Activated B cell treated with CpG ODN at 0.5 μM for 24 hours (primary cell): ENCODE data around the gene TAF6L. TPM values are rescaled to one million over a fixed set of nuclear protein-coding genes. Genes with fewer than 3 reads are reported as not detected.

Source experiments
- ATAC-seq: fragments of 200-7000 bp; cut with Tn5 transposase; one replicate; pipeline ENCODE4 v1.10.0; 2021; ENCODE audit warnings: low read depth, mild to moderate bottlenecking, moderate library complexity
- CTCF ChIA-PET: fragments of 350-600 bp; sonication (Branson Sonifier 250); formaldehyde crosslinking; loops from one replicate; lab custom pipeline; 2021; ENCODE audit warnings: antibody characterized with exemption; lab: Charles Lee
- POLR2A ChIA-PET: fragments of 350-600 bp; sonication (Branson Sonifier 250); formaldehyde crosslinking; loops from one replicate; lab custom pipeline; 2021; ENCODE audit warnings: antibody characterized with exemption; lab: Charles Lee
- DNase-seq: peaks from one replicate; pipeline ENCODE4 v3.0.0; 2022
- H3K27ac Mint-ChIP-seq: one replicate; pipeline ENCODE4 v1.8.0; 2020; ENCODE audit warnings: mixed read lengths
- H3K27me3 Mint-ChIP-seq: one replicate; pipeline ENCODE4 v1.8.0; 2021; ENCODE audit warnings: mixed read lengths
- H3K36me3 Mint-ChIP-seq: one replicate; pipeline ENCODE4 v1.8.0; 2021; ENCODE audit warnings: low read depth, mixed read lengths
- H3K4me1 Mint-ChIP-seq: one replicate; pipeline ENCODE4 v1.8.0; 2021; ENCODE audit warnings: mixed read lengths
- H3K4me3 Mint-ChIP-seq: one replicate; pipeline ENCODE4 v1.8.0; 2020; ENCODE audit warnings: mild to moderate bottlenecking, mixed read lengths
- H3K9me3 Mint-ChIP-seq: one replicate; pipeline ENCODE4 v1.8.0; 2020; ENCODE audit warnings: mixed read lengths
- CTCF ChIP-seq: fragments of 200-600 bp; IDR thresholded peaks from one replicate; pipeline ENCODE4 v1.8.0; 2022; ENCODE audit warnings: antibody characterized with exemption, mild to moderate bottlenecking
- intact Hi-C: fragments of 100-400 bp; cut with micrococcal nuclease; formaldehyde crosslinking; loops from one replicate; pipeline ENCODE4 v1.15.1; 2024
- total RNA-seq: library from RNA; stranded (reverse); gene quantifications from 2 replicates; pipeline ENCODE4 v1.2.3, GENCODE V29; 2022

The TAF6L gene
- total RNA-seq, 1 donor from 2014 or later, result 38.6 TPM

GRCh38 chr11:62830904-62831519 is 59.8 kb downstream of the TAF6L start:
- ChIA-PET POLR2A (interaction anchor here (0.6 to 5.0 kb wide), 45 partner anchors 9 to 288 kb away, joined by 3 to 262 read pairs (median 8); partner anchors contain the start of genes B3GAT3, BSCL2, C11orf98 and CSKMT), CTCF (interaction anchor here (2.0 kb wide), 1 partner anchor 44 kb away, joined by 11 read pairs; the partner anchor contains the start of gene TMEM179B)
- no peak for TF ChIP-seq CTCF
- Mint-ChIP-seq H3K4me3 (peak overlapping the region; percentile 100), H3K36me3 (peaks cover 67% of the 10 kb centered on the region), H3K27me3 (no peaks in the 10 kb centered on the region), H3K4me1 (peaks cover 43% of the 10 kb centered on the region), H3K27ac (peak overlapping the region; percentile 100), H3K9me3 (no peaks in the 10 kb centered on the region)
- intact Hi-C loops, result loop anchor here (1.0 to 5.0 kb wide), 6 partner anchors 8 to 259 kb away; partner anchors contain the start of genes EEF1G, NXF1, POLR2G and TMEM179B
- DNase-seq (no peak), ATAC-seq (no peak)

- Mint-ChIP-seq H3K4me3 (peak within 1 kb of the TSS; percentile 100), H3K9me3 (no peaks in the 10 kb centered on the region), H3K4me1 (peaks cover 47% of the 10 kb centered on the region), H3K36me3 (peaks cover 68% of the 10 kb centered on the region), H3K27me3 (no peaks in the 10 kb centered on the region), H3K27ac (peak within 1 kb of the TSS; percentile 100)
- no peak for TF ChIP-seq CTCF
- ATAC-seq (peak; percentile 91), DNase-seq (peak; percentile 98)
- intact Hi-C loops, result loop anchor here (1.0 to 5.0 kb wide), 8 partner anchors 8 to 259 kb away; partner anchors contain the start of genes EEF1G, NXF1, POLR2G and TMEM179B
- CTCF ChIA-PET, result interaction anchor here (0.7 to 2.0 kb wide), 3 partner anchors 10 to 45 kb away, joined by 3 to 11 read pairs (median 6); partner anchors contain the start of gene TMEM179B
- POLR2A ChIA-PET, result interaction anchor here (0.5 to 3.4 kb wide), 52 partner anchors 9 to 1486 kb away, joined by 3 to 262 read pairs (median 5); partner anchors contain the start of genes B3GAT3, BSCL2, C11orf98 and CSKMT
Measured at GRCh38 chr11:62831520-62832335, 60.5 kb downstream of the TAF6L start, which contains the start of gene STX5. STX5 (minus strand) TSS chr11:62832051; CDS start chr11:62831243, 808 bp downstream.

- TF ChIP-seq CTCF, result no peak
- ATAC-seq (peak; percentile 1), DNase-seq (no peak)
- Mint-ChIP-seq H3K4me1 (peaks cover 50% of the 10 kb centered on the region), H3K27me3 (no peaks in the 10 kb centered on the region), H3K27ac (peak within 1 kb of the TSS; percentile 100), H3K4me3 (peak within 1 kb of the TSS; percentile 100), H3K36me3 (peaks cover 63% of the 10 kb centered on the region), H3K9me3 (no peaks in the 10 kb centered on the region)
- intact Hi-C loops, result loop anchor here (1.0 to 5.0 kb wide), 3 partner anchors 24 to 260 kb away; partner anchors contain the start of gene EEF1G
- POLR2A ChIA-PET, result interaction anchor here (0.5 to 3.4 kb wide), 42 partner anchors 9 to 1485 kb away, joined by 3 to 262 read pairs (median 8); partner anchors contain the start of genes BSCL2, C11orf98, CSKMT and FTH1
- CTCF ChIA-PET, result interaction anchor here (0.8 to 2.0 kb wide), 2 partner anchors 25 to 46 kb away, joined by 3 to 11 read pairs; partner anchors contain the start of gene TMEM179B
Measured at GRCh38 chr11:62832336-62833234, 61.4 kb downstream of the TAF6L start, which contains the start of gene TEX54. TEX54 (minus strand) TSS chr11:62832841.

- Mint-ChIP-seq H3K4me3 (no peak overlapping the region), H3K9me3 (no peaks in the 10 kb centered on the region), H3K36me3 (peaks cover 66% of the 10 kb centered on the region), H3K27ac (no peak overlapping the region), H3K27me3 (no peaks in the 10 kb centered on the region), H3K4me1 (peaks cover 57% of the 10 kb centered on the region)
- CTCF ChIA-PET, result no interaction called here
- intact Hi-C loops, result no loop called here
- DNase-seq (no peak), ATAC-seq (no peak)
- POLR2A ChIA-PET, result interaction anchor here (0.5 to 1.0 kb wide), 3 partner anchors 12 to 1476 kb away, joined by 3 to 4 read pairs (median 3); no protein-coding TSS in a partner anchor
- no peak for TF ChIP-seq CTCF
Measured at GRCh38 chr11:62835336-62835735, 64.1 kb downstream of the TAF6L start.

Other genes with a start within 250 kb of the TAF6L start
- 246 and 248 TPM in 2 replicates for gene AHNAK, start 224.6 kb upstream of the TAF6L start, total RNA-seq
- gene EEF1G, start 197.5 kb upstream of the TAF6L start, total RNA-seq, result 2,373 and 2,524 TPM in 2 replicates
- gene TUT1, start 179.9 kb upstream of the TAF6L start, total RNA-seq, result 27.8 and 30.9 TPM in 2 replicates
- gene MTA2, start 169.5 kb upstream of the TAF6L start, total RNA-seq, result 170 and 175 TPM in 2 replicates
- gene EML3, start 158.6 kb upstream of the TAF6L start, total RNA-seq, result 115 and 128 TPM in 2 replicates
- 0.89 and 2.6 TPM in 2 replicates for gene ROM1, start 158.1 kb upstream of the TAF6L start, total RNA-seq
- 48.8 and 56.6 TPM in 2 replicates for gene B3GAT3, start 149.4 kb upstream of the TAF6L start, total RNA-seq
- 187 and 189 TPM in 2 replicates for gene GANAB, start 124.8 kb upstream of the TAF6L start, total RNA-seq
- 24.9 and 27.6 TPM in 2 replicates for gene INTS5, start 118.1 kb upstream of the TAF6L start, total RNA-seq
- gene C11orf98, start 106.2 kb upstream of the TAF6L start, total RNA-seq, result 107 and 120 TPM in 2 replicates
- gene CSKMT, start 106.1 kb upstream of the TAF6L start, total RNA-seq, result 50.5 and 52.1 TPM in 2 replicates
- 8.3 and 9.4 TPM in 2 replicates for gene UQCC3, start 99.7 kb upstream of the TAF6L start, total RNA-seq
- gene LBHD1, start 99.1 kb upstream of the TAF6L start, total RNA-seq, result 19.1 and 24.9 TPM in 2 replicates
- 204 and 205 TPM in 2 replicates for gene UBXN1, start 92.3 kb upstream of the TAF6L start, total RNA-seq
- gene LRRN4CL, start 81.9 kb upstream of the TAF6L start, total RNA-seq, result 0.13 and 0.17 TPM in 2 replicates
- 18.6 and 27.8 TPM in 2 replicates for gene BSCL2, start 64.0 kb upstream of the TAF6L start, total RNA-seq
- 1.8 and 2.7 TPM in 2 replicates for gene GNG3, start 63.7 kb upstream of the TAF6L start, total RNA-seq
- 58.2 and 63.9 TPM in 2 replicates for gene HNRNPUL2, start 43.9 kb upstream of the TAF6L start, total RNA-seq
- 35.5 and 44.0 TPM in 2 replicates for gene TTC9C, start 42.9 kb upstream of the TAF6L start, total RNA-seq
- gene ZBTB3, start 17.2 kb upstream of the TAF6L start, total RNA-seq, result 17.6 and 19.9 TPM in 2 replicates
- 109 and 116 TPM in 2 replicates for gene POLR2G, start 9.8 kb upstream of the TAF6L start, total RNA-seq
- gene TMEM179B, start 16.0 kb downstream of the TAF6L start, total RNA-seq, result 34.9 and 47.7 TPM in 2 replicates
- 13.0 and 15.0 TPM in 2 replicates for gene TMEM223, start 20.6 kb downstream of the TAF6L start, total RNA-seq
- 89.1 and 91.6 TPM in 2 replicates for gene NXF1, start 34.0 kb downstream of the TAF6L start, total RNA-seq
- 58.4 and 71.5 TPM in 2 replicates for gene STX5, start 60.7 kb downstream of the TAF6L start, total RNA-seq
- gene TEX54, start 61.4 kb downstream of the TAF6L start, total RNA-seq, result 0.55 TPM in 1 of 2 replicates, not detected in the other
- gene WDR74, start 68.2 kb downstream of the TAF6L start, total RNA-seq, result 95.9 and 124 TPM in 2 replicates
- 270 and 274 TPM in 2 replicates for gene SLC3A2, start 109.5 kb downstream of the TAF6L start, total RNA-seq
- gene CHRM1, start 150.0 kb downstream of the TAF6L start, total RNA-seq, result not detected in 2 replicates
- gene SLC22A6, start 213.6 kb downstream of the TAF6L start, total RNA-seq, result not detected in 2 replicates
- not detected in 2 replicates for gene SLC22A8, start 244.4 kb downstream of the TAF6L start, total RNA-seq